GM23338 (cell line): ENCODE results near the gene KRTAP5-4. TPM values are rescaled to one million over a fixed set of nuclear protein-coding genes. Genes with fewer than 3 reads are reported as not detected.

ENCODE experiments used
- ATAC-seq: fragments of 200-7000 bp; cut with Tn5 transposase; 3 replicates; pipeline ENCODE4 v1.9.1; 2020
- DNase-seq: peaks from one replicate; pipeline ENCODE4 v3.0.0-alpha.2; 2015; ENCODE audit warnings: low spot score
- H2AFZ ChIP-seq: fragments of 200-600 bp; sonication (generic); 2 replicates; pipeline ENCODE4 v1.8.0; 2016; ENCODE audit warnings: antibody characterized with exemption, mild to moderate bottlenecking, moderate library complexity
- H3F3A ChIP-seq: fragments of 200-600 bp; sonication (generic); replicated peaks from 2 replicates; pipeline ENCODE4 v1.8.0; 2017; ENCODE audit warnings: antibody characterized with exemption, mixed run types, low read depth
- H3K27ac ChIP-seq: fragments of 200-600 bp; sonication (generic); 2 replicates; pipeline ENCODE4 v1.6.1; 2016; ENCODE audit warnings: low read depth
- H3K27me3 ChIP-seq: fragments of 200-600 bp; sonication (generic); 2 replicates; pipeline ENCODE4 v1.8.0; 2016; ENCODE audit warnings: mild to moderate bottlenecking, mixed run types, moderate library complexity; ENCODE audit not compliant: insufficient read depth
- H3K36me3 ChIP-seq: fragments of 200-600 bp; sonication (generic); 2 replicates; pipeline ENCODE4 v1.8.0; 2016; ENCODE audit warnings: mild to moderate bottlenecking; ENCODE audit not compliant: insufficient read depth
- H3K4me1 ChIP-seq: fragments of 200-600 bp; sonication (generic); 2 replicates; pipeline ENCODE4 v1.8.0; 2016; ENCODE audit warnings: mild to moderate bottlenecking, moderate library complexity; ENCODE audit not compliant: insufficient read depth
- H3K4me2 ChIP-seq: fragments of 200-600 bp; sonication (generic); 2 replicates; pipeline ENCODE4 v1.7.1; 2017; ENCODE audit warnings: mixed run types
- H3K4me3 ChIP-seq: fragments of 200-600 bp; sonication (generic); 2 replicates; pipeline ENCODE4 v1.6.1; 2016; ENCODE audit warnings: mixed run types
- H3K79me2 ChIP-seq: fragments of 200-600 bp; sonication (generic); replicated peaks from 2 replicates; pipeline ENCODE4 v1.8.0; 2017; ENCODE audit warnings: mild to moderate bottlenecking; ENCODE audit not compliant: insufficient read depth
- H3K9me2 ChIP-seq: fragments of 200-600 bp; sonication (generic); 2 replicates; pipeline ENCODE4 v1.8.0; 2017; ENCODE audit not compliant: insufficient read depth
- H4K20me1 ChIP-seq: fragments of 200-600 bp; sonication (generic); replicated peaks from 2 replicates; pipeline ENCODE4 v1.8.0; 2017; ENCODE audit warnings: mild to moderate bottlenecking; ENCODE audit not compliant: insufficient read depth
- H3K27ac Mint-ChIP-seq: 2 replicates; pipeline ENCODE4 v1.8.0; 2020; ENCODE audit warnings: inconsistent platforms, mild to moderate bottlenecking, moderate library complexity, mixed read lengths
- H3K27me3 Mint-ChIP-seq: 3 replicates; pipeline ENCODE4 v1.8.0; 2022; ENCODE audit warnings: low read depth, mild to moderate bottlenecking, moderate library complexity, mixed read lengths, inconsistent platforms; ENCODE audit not compliant: insufficient read depth, poor library complexity
- H3K36me3 Mint-ChIP-seq: 3 replicates; pipeline ENCODE4 v1.8.0; 2021; ENCODE audit warnings: low read depth, mild to moderate bottlenecking, inconsistent platforms, moderate library complexity, mixed read lengths
- H3K4me1 Mint-ChIP-seq: 3 replicates; pipeline ENCODE4 v1.8.0; 2020; ENCODE audit warnings: mild to moderate bottlenecking, inconsistent platforms, mixed read lengths
- H3K4me3 Mint-ChIP-seq: 3 replicates; pipeline ENCODE4 v1.8.0; 2021; ENCODE audit warnings: moderate library complexity, mild to moderate bottlenecking, inconsistent platforms, mixed read lengths
- H3K9me3 Mint-ChIP-seq: 3 replicates; pipeline ENCODE4 v1.8.0; 2020; ENCODE audit warnings: moderate library complexity, mild to moderate bottlenecking, inconsistent platforms, mixed read lengths
- CREB1 ChIP-seq: fragments of 250-450 bp; sonication (Bioruptor Pico); IDR thresholded peaks from 2 replicates; pipeline ENCODE4 v1.5.0; 2020; ENCODE audit warnings: low read depth, mild to moderate bottlenecking, moderate library complexity
- EZH2 ChIP-seq: fragments of 200-600 bp; sonication (generic); IDR thresholded peaks from one replicate; pipeline ENCODE4 v1.8.0; 2017; ENCODE audit warnings: antibody characterized with exemption, mild to moderate bottlenecking, low read depth; ENCODE audit not compliant: unreplicated experiment
- EZH2phosphoT487 ChIP-seq: fragments of 200-600 bp; sonication (generic); IDR thresholded peaks from one replicate; pipeline ENCODE4 v1.8.1; 2018; ENCODE audit warnings: antibody characterized with exemption; ENCODE audit not compliant: unreplicated experiment
- JUNB ChIP-seq: IDR thresholded peaks from one replicate; pipeline ENCODE4 v1.6.1; 2016; ENCODE audit warnings: antibody characterized with exemption; ENCODE audit not compliant: unreplicated experiment
- NANOG ChIP-seq: IDR thresholded peaks from 2 replicates; pipeline ENCODE4 v1.6.1; 2016; ENCODE audit warnings: antibody characterized with exemption, borderline replicate concordance
- POLR2AphosphoS5 ChIP-seq: IDR thresholded peaks from 2 replicates; pipeline ENCODE4 v1.6.1; 2016; ENCODE audit warnings: antibody characterized with exemption, low read depth
- STAT1 ChIP-seq: IDR thresholded peaks from one replicate; pipeline ENCODE4 v1.6.1; 2016; ENCODE audit warnings: antibody characterized with exemption; ENCODE audit not compliant: unreplicated experiment
- ZNF114 ChIP-seq: fragments of 250-450 bp; sonication (Bioruptor Pico); IDR thresholded peaks from 2 replicates; pipeline ENCODE4 v1.5.0; 2020; ENCODE audit warnings: mild to moderate bottlenecking, moderate library complexity
- ZNF331 ChIP-seq: fragments of 250-450 bp; sonication (Bioruptor Pico); IDR thresholded peaks from 2 replicates; pipeline ENCODE4 v1.5.0; 2020; ENCODE audit warnings: low read depth, mild to moderate bottlenecking, moderate library complexity
- polyA plus RNA-seq: library from polyadenylated mRNA; unstranded; fragments of >200 nt; fragmentation: Nextera tagmentation; extraction: Ambion mirVana; gene quantifications from 2 replicates; pipeline ENCODE4 v1.2.1, GENCODE V29; 2016
- total RNA-seq: library from RNA; depleted of rRNA; stranded (reverse); fragments of >200 nt; shearing (Covaris generic); gene quantifications from 2 replicates; pipeline ENCODE4 v1.2.3, GENCODE V29; 2014
- TF ChIP-seq, protein P1 (sequence below): IDR thresholded peaks from 2 replicates; pipeline ENCODE4 v1.6.1; 2016; ENCODE audit warnings: antibody characterized with exemption
- TF ChIP-seq, protein P2 (sequence below): fragments of 250-450 bp; sonication (Bioruptor Pico); IDR thresholded peaks from 2 replicates; pipeline ENCODE4 v1.5.0; 2020; ENCODE audit warnings: mild to moderate bottlenecking, moderate library complexity
- TF ChIP-seq, protein P3 (sequence below), 2 experiments: fragments of 200-600 bp in 1 of 2; sonication (generic) in 1 of 2; conservative IDR thresholded peaks; 2 replicates each; pipeline versions ENCODE4 v1.5.1 to v1.6.1; 2016 to 2017; ENCODE audit warnings: antibody characterized with exemption in 2 of 2, low read depth in 2 of 2, mild to moderate bottlenecking in 2 of 2, moderate library complexity in 1 of 2
- TF ChIP-seq, protein P4 (sequence below): IDR thresholded peaks from one replicate; pipeline ENCODE4 v1.6.1; 2018; ENCODE audit warnings: antibody characterized with exemption; ENCODE audit not compliant: unreplicated experiment

KRTAP5-4 gene
- total and polyA plus RNA-seq, 2 experiments from 2014 or later = not detected

DNA sequence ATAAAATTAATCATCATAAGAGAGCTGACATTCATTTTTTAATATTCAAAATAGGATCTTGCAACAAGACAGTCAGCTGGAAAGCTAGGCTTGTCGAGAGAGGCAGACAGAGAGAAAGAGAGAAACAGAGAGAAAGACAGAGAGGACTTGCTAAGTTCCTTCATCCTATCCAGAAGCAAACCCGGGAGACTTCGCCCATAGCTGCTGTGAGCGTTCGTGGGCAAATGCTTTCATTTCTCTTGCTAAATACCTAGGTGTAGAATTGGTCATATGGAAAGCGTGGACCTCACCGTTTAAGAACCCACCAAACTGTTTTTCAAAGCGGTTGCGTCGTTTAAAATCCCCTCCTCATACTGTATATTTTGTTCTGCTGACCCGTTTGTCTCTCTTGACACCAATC, 49.7 kb upstream of the KRTAP5-4 start:
- DNase-seq (no peak), ATAC-seq (no peak)
- Histone ChIP-seq H3K4me3 (no peak overlapping the region), H3K36me3 (no peaks in the 10 kb centered on the region), H3K27ac (no peak overlapping the region), H2AFZ (no peak overlapping the region), H3K4me2 (no peak overlapping the region), H4K20me1 (no peaks in the 10 kb centered on the region), H3K27me3 (no peaks in the 10 kb centered on the region), H3K4me1 (no peaks in the 10 kb centered on the region), H3K79me2 (no peaks in the 10 kb centered on the region), H3F3A (no peaks in the 10 kb centered on the region), H3K9me2 (no peaks in the 10 kb centered on the region)
- H3K27ac Mint-ChIP-seq = no peak overlapping the region
- TF ChIP-seq ZNF114 (CRISPR knock-in tag) = no peak
- TF ChIP-seq STAT1 = no peak
- no peak for TF ChIP-seq EZH2
- TF ChIP-seq, protein P1, sequence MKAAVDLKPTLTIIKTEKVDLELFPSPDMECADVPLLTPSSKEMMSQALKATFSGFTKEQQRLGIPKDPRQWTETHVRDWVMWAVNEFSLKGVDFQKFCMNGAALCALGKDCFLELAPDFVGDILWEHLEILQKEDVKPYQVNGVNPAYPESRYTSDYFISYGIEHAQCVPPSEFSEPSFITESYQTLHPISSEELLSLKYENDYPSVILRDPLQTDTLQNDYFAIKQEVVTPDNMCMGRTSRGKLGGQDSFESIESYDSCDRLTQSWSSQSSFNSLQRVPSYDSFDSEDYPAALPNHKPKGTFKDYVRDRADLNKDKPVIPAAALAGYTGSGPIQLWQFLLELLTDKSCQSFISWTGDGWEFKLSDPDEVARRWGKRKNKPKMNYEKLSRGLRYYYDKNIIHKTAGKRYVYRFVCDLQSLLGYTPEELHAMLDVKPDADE = no peak
- TF ChIP-seq, protein P2, sequence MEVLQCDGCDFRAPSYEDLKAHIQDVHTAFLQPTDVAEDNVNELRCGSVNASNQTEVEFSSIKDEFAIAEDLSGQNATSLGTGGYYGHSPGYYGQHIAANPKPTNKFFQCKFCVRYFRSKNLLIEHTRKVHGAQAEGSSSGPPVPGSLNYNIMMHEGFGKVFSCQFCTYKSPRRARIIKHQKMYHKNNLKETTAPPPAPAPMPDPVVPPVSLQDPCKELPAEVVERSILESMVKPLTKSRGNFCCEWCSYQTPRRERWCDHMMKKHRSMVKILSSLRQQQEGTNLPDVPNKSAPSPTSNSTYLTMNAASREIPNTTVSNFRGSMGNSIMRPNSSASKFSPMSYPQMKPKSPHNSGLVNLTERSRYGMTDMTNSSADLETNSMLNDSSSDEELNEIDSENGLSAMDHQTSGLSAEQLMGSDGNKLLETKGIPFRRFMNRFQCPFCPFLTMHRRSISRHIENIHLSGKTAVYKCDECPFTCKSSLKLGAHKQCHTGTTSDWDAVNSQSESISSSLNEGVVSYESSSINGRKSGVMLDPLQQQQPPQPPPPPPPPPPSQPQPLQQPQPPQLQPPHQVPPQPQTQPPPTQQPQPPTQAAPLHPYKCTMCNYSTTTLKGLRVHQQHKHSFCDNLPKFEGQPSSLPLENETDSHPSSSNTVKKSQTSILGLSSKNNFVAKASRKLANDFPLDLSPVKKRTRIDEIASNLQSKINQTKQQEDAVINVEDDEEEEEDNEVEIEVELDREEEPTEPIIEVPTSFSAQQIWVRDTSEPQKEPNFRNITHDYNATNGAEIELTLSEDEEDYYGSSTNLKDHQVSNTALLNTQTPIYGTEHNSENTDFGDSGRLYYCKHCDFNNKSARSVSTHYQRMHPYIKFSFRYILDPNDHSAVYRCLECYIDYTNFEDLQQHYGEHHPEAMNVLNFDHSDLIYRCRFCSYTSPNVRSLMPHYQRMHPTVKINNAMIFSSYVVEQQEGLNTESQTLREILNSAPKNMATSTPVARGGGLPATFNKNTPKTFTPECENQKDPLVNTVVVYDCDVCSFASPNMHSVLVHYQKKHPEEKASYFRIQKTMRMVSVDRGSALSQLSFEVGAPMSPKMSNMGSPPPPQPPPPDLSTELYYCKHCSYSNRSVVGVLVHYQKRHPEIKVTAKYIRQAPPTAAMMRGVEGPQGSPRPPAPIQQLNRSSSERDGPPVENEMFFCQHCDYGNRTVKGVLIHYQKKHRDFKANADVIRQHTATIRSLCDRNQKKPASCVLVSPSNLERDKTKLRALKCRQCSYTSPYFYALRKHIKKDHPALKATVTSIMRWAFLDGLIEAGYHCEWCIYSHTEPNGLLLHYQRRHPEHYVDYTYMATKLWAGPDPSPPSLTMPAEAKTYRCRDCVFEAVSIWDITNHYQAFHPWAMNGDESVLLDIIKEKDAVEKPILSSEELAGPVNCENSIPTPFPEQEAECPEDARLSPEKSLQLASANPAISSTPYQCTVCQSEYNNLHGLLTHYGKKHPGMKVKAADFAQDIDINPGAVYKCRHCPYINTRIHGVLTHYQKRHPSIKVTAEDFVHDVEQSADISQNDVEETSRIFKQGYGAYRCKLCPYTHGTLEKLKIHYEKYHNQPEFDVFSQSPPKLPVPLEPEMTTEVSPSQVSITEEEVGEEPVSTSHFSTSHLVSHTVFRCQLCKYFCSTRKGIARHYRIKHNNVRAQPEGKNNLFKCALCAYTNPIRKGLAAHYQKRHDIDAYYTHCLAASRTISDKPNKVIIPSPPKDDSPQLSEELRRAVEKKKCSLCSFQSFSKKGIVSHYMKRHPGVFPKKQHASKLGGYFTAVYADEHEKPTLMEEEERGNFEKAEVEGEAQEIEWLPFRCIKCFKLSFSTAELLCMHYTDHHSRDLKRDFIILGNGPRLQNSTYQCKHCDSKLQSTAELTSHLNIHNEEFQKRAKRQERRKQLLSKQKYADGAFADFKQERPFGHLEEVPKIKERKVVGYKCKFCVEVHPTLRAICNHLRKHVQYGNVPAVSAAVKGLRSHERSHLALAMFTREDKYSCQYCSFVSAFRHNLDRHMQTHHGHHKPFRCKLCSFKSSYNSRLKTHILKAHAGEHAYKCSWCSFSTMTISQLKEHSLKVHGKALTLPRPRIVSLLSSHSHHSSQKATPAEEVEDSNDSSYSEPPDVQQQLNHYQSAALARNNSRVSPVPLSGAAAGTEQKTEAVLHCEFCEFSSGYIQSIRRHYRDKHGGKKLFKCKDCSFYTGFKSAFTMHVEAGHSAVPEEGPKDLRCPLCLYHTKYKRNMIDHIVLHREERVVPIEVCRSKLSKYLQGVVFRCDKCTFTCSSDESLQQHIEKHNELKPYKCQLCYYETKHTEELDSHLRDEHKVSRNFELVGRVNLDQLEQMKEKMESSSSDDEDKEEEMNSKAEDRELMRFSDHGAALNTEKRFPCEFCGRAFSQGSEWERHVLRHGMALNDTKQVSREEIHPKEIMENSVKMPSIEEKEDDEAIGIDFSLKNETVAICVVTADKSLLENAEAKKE (CRISPR knock-in tag) = no peak
- TF ChIP-seq, protein P3, sequence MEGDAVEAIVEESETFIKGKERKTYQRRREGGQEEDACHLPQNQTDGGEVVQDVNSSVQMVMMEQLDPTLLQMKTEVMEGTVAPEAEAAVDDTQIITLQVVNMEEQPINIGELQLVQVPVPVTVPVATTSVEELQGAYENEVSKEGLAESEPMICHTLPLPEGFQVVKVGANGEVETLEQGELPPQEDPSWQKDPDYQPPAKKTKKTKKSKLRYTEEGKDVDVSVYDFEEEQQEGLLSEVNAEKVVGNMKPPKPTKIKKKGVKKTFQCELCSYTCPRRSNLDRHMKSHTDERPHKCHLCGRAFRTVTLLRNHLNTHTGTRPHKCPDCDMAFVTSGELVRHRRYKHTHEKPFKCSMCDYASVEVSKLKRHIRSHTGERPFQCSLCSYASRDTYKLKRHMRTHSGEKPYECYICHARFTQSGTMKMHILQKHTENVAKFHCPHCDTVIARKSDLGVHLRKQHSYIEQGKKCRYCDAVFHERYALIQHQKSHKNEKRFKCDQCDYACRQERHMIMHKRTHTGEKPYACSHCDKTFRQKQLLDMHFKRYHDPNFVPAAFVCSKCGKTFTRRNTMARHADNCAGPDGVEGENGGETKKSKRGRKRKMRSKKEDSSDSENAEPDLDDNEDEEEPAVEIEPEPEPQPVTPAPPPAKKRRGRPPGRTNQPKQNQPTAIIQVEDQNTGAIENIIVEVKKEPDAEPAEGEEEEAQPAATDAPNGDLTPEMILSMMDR (conservative IDR thresholded peaks at IDR 0.05; ENCODE audit: low read depth in 2 of 2) = no peak
- TF ChIP-seq ZNF331 (CRISPR knock-in tag) = no peak
- TF ChIP-seq JUNB = no peak
- no peak for TF ChIP-seq CREB1
- TF ChIP-seq, protein P4, sequence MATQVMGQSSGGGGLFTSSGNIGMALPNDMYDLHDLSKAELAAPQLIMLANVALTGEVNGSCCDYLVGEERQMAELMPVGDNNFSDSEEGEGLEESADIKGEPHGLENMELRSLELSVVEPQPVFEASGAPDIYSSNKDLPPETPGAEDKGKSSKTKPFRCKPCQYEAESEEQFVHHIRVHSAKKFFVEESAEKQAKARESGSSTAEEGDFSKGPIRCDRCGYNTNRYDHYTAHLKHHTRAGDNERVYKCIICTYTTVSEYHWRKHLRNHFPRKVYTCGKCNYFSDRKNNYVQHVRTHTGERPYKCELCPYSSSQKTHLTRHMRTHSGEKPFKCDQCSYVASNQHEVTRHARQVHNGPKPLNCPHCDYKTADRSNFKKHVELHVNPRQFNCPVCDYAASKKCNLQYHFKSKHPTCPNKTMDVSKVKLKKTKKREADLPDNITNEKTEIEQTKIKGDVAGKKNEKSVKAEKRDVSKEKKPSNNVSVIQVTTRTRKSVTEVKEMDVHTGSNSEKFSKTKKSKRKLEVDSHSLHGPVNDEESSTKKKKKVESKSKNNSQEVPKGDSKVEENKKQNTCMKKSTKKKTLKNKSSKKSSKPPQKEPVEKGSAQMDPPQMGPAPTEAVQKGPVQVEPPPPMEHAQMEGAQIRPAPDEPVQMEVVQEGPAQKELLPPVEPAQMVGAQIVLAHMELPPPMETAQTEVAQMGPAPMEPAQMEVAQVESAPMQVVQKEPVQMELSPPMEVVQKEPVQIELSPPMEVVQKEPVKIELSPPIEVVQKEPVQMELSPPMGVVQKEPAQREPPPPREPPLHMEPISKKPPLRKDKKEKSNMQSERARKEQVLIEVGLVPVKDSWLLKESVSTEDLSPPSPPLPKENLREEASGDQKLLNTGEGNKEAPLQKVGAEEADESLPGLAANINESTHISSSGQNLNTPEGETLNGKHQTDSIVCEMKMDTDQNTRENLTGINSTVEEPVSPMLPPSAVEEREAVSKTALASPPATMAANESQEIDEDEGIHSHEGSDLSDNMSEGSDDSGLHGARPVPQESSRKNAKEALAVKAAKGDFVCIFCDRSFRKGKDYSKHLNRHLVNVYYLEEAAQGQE = no peak
- no peak for TF ChIP-seq NANOG
- TF ChIP-seq EZH2phosphoT487 = no peak
- no peak for TF ChIP-seq POLR2AphosphoS5
- H3K4me3 Mint-ChIP-seq = no peak overlapping the region
- no peaks in the 10 kb centered on the region for H3K36me3 Mint-ChIP-seq
- H3K27me3 Mint-ChIP-seq = peaks cover 14% of the 10 kb centered on the region
- no peaks in the 10 kb centered on the region for H3K4me1 Mint-ChIP-seq
- no peaks in the 10 kb centered on the region for H3K9me3 Mint-ChIP-seq
